Stimulated activated naive CD4-positive, alpha-beta T cell (primary cell): ENCODE results near the gene LILRA5.
"Not testable (repeated sequence)": the region's sequence is repeated elsewhere in the genome, so short reads cannot be mapped to it uniquely, and the experiment has no call there.

ENCODE experiments used
- DNase-seq, 6 experiments: peaks; one replicate each; lab custom pipeline; 2025; lab: John Stamatoyannopoulos, UW

LILRA5 gene

DNA sequence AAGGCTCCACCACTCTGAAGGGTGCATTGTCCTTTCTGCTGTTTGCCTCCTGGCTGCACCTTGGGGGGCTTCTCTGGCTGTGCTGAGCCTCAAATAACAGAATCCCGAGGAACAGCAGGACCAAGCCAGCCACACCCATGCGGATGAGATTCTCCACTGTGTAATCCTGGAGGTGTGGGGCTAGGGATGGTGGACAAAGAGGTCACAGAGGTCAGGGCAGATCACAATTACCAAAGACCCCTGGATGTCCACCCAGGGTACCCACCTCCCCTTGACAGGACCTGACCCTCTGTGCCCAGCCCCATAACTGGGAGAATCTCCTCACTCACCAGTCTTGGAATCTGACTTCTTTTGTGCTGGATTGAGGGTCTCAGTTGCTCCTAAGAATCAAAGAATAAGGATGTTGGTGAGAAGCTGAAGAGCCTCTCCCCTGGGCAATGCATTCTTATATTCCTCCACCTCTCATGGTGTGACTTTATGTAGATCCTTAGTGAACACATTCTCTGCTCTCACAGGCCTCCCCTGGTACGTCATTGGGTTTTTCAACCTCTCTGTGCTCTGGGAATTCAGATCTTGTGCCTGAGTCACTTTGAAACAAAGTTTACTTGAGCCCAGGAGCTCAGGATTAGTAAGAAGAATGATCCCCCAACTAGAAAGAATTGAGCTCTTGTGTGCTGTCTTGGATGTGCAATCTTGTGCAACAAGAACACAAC lies 20.8 kb upstream of the LILRA5 start:
- DNase-seq = no peak

GRCh38 chr19:54332149-54332548 lies 19.2 kb upstream of the LILRA5 start:
- no peak for DNase-seq

DNA sequence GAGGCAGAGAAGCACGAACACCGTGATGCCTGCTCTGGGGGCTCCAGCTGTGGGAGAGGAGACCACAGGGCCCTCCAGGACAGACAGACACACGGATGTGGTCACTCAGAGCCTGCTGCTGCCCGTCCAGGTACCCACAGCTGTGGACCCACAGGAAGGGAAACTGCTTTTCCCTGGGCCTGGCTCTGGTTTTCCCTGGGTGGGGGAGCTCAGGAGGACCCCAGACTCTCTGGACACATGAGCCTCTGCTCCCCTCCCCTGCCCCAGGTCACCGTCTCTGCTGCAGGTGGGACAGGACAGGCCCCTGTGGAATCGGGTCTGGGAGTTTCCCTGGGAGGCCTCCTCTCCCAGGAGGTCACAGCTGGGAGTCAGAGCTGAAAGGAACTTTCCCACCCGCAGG lies 18.7 kb upstream of the LILRA5 start:
- no peak for DNase-seq

DNA sequence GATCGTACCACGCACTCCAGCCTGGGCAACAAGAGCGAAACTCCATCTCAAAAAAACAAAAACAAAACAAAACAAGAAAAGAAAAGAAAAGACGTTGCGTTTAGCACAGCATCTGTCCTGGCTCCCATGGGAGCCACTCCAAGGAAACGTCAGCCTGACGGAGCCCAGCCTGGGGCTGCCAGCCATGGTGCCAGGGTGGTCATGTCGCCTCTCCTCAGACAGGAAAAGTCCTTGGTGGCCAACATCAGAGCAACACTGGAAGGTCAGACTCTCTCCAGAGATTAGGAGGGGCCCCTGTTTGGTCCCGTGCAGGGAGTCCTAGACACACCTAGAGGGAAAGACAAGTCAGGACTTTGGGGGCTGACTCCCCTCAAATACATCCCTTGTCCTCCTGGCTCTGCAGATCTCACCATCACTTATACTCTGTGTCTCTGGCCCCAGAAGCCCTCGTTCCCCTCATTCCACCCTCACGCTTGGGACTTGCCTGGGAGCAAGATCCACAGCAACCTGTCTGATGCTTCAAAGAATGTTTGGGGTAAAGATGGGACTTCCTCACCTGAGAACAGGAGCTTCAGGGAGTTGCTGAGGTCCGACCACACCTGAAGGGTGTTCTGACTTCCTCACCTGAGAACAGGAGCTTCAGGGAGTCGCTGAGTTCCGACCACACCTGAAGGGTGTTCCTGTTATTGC lies 16.7 kb upstream of the LILRA5 start:
- no peak for DNase-seq

- DNase-seq = not testable (repeated sequence)
Observed at GRCh38 chr19:54328781-54329180, 15.8 kb upstream of the LILRA5 start.

GRCh38 chr19:54325631-54326030 lies 12.7 kb upstream of the LILRA5 start:
- DNase-seq = peak in 1 of 6 experiments; percentile 47

GRCh38 chr19:54325194-54325621 lies 12.2 kb upstream of the LILRA5 start:
- DNase-seq = peak in 5 of 6 experiments; percentile 19 to 79 (median 33)

DNA sequence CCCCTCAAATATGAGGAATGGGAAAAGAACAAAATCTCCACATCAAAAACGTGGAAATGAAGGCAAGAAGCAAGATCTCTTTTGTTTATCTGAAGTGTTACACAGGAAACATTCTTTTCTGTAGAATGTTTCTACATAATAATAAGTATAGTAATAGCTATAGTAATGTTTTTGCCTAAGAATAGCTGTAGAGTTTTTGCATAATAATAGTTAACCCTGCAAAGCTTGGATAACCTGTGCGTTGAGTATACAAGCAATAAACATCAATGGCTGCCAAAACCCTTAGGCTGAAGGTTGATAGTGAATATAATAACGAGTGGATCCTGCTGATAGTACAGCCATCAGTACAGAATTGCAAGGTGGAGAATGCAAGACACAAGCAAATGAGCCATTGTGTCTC lies 11.1 kb upstream of the LILRA5 start:
- no peak for DNase-seq

- DNase-seq = not testable (repeated sequence)
Observed at GRCh38 chr19:54322934-54323333, 10.0 kb upstream of the LILRA5 start.

GRCh38 chr19:54322295-54322694 lies 9.3 kb upstream of the LILRA5 start:
- DNase-seq = not testable (repeated sequence)

- no peak for DNase-seq
Observed at GRCh38 chr19:54319892-54320670, 7.1 kb upstream of the LILRA5 start.

DNA sequence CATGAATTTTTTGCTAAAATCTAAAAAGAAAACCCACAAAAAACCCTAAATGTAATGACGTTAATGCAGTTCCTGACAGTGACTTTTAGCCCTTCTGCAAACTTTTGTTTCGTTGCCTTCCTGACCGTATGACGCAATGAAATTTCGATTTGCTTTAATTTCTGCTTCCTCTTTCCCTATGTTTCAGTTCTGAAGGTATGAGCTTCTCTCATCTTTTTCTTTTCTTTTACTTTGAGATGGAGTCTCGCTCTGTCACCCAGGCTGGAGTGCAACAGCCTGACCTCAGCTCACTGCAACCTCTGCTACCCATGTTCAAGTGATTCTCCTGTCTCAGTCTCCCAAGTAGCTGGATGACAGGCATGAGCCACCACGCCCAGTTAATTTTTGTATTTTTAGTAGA lies 6.1 kb upstream of the LILRA5 start:
- DNase-seq = no peak

- DNase-seq = no peak
Observed at GRCh38 chr19:54317965-54318240, 4.9 kb upstream of the LILRA5 start.

DNA sequence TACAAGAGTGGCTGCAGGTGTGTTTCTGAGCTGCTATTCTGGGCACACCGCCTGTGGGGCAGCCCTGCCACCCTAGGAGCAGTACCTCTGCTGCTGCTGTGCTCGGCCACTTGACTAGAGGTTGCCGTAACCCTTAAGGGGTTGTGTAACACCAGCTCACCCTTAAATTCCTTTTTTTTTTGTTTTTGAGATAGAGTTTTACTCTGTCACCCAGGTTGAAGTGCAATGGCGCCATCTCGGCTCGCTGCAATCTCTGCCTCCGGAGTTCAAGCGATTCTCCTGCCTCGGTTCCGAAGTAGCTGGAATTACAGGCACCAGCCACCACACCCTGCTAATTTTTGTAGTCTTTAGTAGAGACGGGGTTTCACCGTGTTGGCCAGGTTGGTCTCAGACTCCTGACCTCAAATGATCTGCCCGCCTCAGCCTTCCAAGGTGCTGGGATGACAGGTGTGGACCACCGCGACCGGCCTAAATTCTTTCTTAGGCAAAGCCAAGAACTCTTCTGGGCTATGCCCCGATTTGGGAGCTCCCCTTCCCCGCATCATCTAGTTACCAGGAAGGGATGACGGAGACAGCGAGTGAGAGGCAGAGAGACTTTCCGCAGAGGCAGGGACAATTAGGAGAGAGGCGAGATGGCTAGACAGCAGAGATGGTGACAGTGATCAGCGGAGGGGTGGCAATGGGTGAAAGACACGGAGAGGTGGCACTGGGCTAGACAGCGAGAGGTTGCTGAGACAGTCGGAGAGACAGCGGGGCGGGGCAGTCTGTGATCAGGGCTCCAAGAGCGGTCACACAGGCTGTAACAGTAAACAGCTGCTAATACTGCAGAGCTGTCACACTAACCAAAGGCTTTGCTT lies 4.4 kb upstream of the LILRA5 start:
- DNase-seq = no peak

DNA sequence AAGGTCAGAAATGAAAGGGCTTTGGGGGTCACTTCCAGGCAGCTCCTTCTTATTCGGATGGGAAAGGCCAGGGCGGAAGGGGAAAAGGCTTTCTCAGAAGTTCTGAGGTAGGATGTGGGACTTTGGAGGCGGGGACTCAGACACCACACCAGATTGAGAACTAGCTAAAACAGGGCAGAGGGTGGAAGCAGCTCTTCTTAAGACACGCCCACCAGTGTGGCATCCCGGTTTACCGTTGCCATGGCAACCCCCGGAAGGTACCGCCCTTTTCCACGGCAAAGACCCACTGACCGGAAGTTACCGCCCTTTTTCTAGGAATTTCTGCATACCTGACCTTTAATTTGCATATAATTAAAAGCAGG lies 3.8 kb upstream of the LILRA5 start:
- no peak for DNase-seq

- DNase-seq = no peak
Observed at GRCh38 chr19:54315956-54316355, 3.0 kb upstream of the LILRA5 start.

- DNase-seq = no peak
Observed at GRCh38 chr19:54312011-54312410, 955 bp downstream of the LILRA5 start.

DNA sequence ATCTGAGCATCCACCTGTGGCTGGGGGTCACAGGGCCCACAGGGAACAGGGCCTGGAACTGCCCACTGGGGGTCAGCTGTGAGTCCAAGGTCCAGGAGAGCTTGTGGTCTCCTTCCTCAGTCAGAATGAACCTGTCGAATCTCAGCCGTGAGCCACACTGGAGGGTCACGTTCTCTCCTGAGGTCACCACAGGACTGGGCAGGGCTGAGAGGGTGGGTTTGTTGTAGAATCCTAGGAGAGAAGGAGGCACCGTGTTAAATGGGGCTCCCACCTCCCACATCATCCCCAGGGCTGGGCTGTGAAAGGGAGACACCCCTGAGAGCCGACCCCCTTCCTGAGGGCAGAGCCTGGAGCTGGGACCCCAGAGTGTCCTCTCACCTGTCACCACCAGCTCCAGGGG lies 1.5 kb downstream of the LILRA5 start:
- DNase-seq = no peak

DNA sequence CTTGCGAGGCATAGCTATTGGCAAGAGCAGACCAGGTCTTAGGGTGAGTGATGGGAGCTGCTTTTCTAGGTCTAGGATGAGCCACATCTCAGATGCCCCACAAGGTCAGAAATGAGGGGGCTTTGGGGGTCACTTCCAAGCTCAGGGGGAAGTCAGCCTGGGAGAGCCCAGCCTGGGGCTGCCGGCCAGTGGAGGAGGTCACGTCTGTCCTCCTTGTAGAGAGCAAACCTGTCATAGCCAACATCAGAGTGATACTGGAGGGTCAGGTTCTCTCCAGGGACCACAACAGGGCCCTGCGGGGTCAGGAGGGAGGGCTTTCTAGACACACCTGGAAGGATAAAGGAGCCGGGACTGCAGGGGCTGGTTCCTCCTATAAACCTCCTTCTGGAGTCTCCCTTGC lies 2.4 kb downstream of the LILRA5 start:
- DNase-seq = no peak

DNA sequence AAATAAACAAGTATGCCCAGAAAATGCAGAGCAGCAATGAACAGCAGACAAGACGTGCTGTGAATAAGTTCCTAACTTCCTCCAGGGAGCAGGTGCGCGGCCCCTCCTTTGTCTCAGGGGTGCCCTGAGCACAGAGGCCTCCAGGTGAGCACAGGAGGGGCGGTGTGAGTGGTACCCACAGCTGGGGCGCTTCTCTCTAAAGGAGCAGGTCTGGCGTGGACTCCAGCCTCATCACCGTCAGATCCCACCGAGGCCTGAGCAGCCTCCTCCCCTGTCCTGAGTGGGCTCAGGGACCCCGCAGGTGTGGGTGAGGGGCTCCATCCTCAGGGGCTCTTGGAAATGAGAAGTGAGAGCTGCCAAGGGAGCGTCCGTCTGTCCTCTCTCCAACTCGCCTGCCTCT lies 3.2 kb downstream of the LILRA5 start:
- no peak for DNase-seq

DNA sequence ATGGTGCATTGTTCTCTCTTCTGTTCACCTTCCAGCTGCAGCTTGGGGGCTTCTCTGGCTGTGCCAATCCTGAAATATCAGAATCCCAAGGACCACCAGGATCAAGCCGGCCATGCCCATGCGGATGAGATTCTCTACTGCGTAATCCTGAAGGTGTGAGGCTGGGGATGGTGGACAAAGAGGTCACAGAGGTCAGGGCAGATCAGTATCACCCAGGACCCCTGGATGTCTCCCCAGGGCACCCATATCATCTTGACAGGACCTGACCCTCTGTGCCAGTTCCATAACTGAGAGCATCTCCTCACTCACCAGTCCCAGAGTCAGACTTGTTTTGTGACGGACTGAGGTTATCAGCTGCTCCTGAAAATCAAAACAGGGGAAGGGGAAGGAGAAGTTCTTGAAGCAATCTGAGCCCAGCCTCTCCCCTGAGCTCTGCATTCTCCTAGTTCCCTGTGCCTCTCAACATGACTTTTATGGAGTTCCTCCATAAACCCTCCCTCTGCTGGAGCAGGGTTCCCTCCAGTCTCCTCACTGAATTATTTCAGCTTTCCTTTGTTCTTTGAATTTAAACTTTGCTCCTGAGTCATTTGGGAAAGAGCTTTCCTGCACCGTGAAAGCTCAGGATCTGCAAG lies 5.5 kb downstream of the LILRA5 start:
- DNase-seq = no peak

DNA sequence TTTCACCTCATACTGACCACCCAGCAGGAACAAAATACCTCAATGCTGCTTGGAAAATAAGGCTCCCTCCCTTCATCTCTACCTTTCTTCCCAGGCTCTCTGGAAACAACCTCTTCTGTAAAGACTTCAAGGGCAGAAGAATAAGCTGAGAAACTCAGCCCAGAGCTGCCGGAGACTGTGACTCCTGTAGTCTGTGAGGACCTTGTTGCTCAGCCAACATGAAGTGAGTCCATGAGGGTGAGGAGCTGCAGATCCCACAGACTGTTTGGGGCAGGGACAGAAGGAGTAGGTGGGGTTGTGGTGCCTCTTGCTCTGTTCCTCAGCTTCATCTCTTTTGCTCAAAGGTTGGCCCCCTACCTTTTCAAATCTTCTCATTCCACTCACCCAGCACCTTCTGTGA lies 7.8 kb downstream of the LILRA5 start:
- DNase-seq = no peak
